Thyroid gland (tissue), 4 donors: ENCODE results near the gene LAMC1. TPM values are rescaled to one million over a fixed set of nuclear protein-coding genes. Genes with fewer than 3 reads are reported as not detected.

Source experiments
- DNase-seq, 2 donors: peaks; one replicate each; pipeline ENCODE4 v3.0.0-alpha.2; 2019
- H3K27ac ChIP-seq, 3 donors: fragments of 200-600 bp; sonication (generic); 1 replicate in 2 of 3; 2 replicates in 1 of 3; pipeline ENCODE4 v1.5.1; 2016 to 2019; ENCODE audit warnings: mild to moderate bottlenecking in 1 of 3, moderate library complexity in 1 of 3
- H3K27me3 ChIP-seq: fragments of 200-600 bp; sonication (generic); one replicate; pipeline ENCODE4 v1.5.1; 2019
- H3K36me3 ChIP-seq, 2 donors: fragments of 200-600 bp; sonication (generic); one replicate each; pipeline ENCODE4 v1.5.1; 2016 to 2019
- H3K4me1 ChIP-seq, 2 donors: fragments of 200-600 bp; sonication (generic); one replicate each; pipeline ENCODE4 v1.5.1; 2017 to 2019
- H3K4me3 ChIP-seq, 3 donors: fragments of 200-600 bp; sonication (generic); replicated peaks in 1 of 3; 1 replicate in 2 of 3; 2 replicates in 1 of 3; pipeline ENCODE4 v1.5.1; 2016; ENCODE audit warnings: mild to moderate bottlenecking in 1 of 3
- H3K9me3 ChIP-seq: fragments of 200-600 bp; sonication (generic); one replicate; pipeline ENCODE4 v1.5.1; 2017
- POLR2A ChIP-seq, 2 donors: fragments of 450-650 bp; IDR thresholded peaks; one replicate each; pipeline ENCODE4 v1.6.1; 2017; ENCODE audit warnings: antibody characterized with exemption in 2 of 2, mild to moderate bottlenecking in 2 of 2, moderate library complexity in 1 of 2
- WGBS, 2 donors: methylation state at CpG; one replicate each; pipeline ENCODE4 v1.1.5; 2017; 5-methylcytosine and 5-hydroxymethylcytosine counted together
- intact Hi-C: fragments of 100-400 bp; cut with DNase I; formaldehyde crosslinking; loops from one replicate; pipeline ENCODE4 v1.15.1; 2023
- small RNA-seq: library from RNA; depleted of rRNA; stranded (forward); fragments of <200 nt; gene quantifications from one replicate; pipeline ENCODE3, GENCODE V24; 2016
- total RNA-seq, 4 donors: library from RNA; depleted of rRNA; stranded (reverse); fragments of >200 nt; gene quantifications; one replicate each; pipeline ENCODE4 v1.2.3, GENCODE V29; 2016
- TF ChIP-seq, protein P1 (sequence below), 6 experiments: fragments of 200-600 bp in 3 of 6; fragments of 450-650 bp in 3 of 6; sonication (generic) in 3 of 6; IDR thresholded peaks; one replicate each; pipeline ENCODE4 v1.5.1; 2016 to 2019; ENCODE audit warnings: antibody characterized with exemption in 6 of 6, mild to moderate bottlenecking in 2 of 6, inconsistent platforms in 1 of 6, moderate library complexity in 1 of 6

Gene LAMC1
- total RNA-seq, 4 donors from 2014 or later = 150 to 213 (median 174) TPM

DNA sequence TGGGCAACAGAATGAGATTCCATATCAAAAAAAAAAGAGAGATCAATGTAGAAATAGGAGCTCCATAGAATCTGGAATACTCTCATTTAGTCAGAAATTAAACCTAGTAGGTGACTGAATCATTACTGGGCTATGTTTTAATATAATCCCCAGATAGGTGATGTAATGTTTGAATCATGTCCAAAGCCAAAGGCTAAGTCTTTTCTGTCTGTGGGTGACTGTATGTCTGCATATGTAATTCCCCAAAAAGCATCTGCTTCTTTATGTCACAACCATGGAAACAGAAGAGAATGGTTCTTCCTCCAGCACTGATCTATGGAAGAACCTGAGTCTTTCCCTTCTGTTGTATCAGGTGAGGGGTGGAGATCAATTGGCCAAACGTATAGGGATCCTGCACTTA lies 168.6 kb downstream of the LAMC1 start:
- TF ChIP-seq, protein P1, sequence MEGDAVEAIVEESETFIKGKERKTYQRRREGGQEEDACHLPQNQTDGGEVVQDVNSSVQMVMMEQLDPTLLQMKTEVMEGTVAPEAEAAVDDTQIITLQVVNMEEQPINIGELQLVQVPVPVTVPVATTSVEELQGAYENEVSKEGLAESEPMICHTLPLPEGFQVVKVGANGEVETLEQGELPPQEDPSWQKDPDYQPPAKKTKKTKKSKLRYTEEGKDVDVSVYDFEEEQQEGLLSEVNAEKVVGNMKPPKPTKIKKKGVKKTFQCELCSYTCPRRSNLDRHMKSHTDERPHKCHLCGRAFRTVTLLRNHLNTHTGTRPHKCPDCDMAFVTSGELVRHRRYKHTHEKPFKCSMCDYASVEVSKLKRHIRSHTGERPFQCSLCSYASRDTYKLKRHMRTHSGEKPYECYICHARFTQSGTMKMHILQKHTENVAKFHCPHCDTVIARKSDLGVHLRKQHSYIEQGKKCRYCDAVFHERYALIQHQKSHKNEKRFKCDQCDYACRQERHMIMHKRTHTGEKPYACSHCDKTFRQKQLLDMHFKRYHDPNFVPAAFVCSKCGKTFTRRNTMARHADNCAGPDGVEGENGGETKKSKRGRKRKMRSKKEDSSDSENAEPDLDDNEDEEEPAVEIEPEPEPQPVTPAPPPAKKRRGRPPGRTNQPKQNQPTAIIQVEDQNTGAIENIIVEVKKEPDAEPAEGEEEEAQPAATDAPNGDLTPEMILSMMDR (IDR thresholded peaks at IDR 0.05) = no peak
- no peak for TF ChIP-seq POLR2A (IDR thresholded peaks at IDR 0.05)
- 90 to 92% methylated on average over 1 of the region's 1 CpG for WGBS, 2 donors
- no peak overlapping the region for H3K27ac ChIP-seq
- intact Hi-C loops = no loop called here
- no peak overlapping the region for H3K4me3 ChIP-seq
- H3K36me3 ChIP-seq = no peaks in the 10 kb centered on the region
- H3K4me1 ChIP-seq = peaks cover 0 to 3% of the 10 kb centered on the region in 2 donors
- no peaks in the 10 kb centered on the region for H3K27me3 ChIP-seq
- no peak for DNase-seq
- no peaks in the 10 kb centered on the region for H3K9me3 ChIP-seq

DNA sequence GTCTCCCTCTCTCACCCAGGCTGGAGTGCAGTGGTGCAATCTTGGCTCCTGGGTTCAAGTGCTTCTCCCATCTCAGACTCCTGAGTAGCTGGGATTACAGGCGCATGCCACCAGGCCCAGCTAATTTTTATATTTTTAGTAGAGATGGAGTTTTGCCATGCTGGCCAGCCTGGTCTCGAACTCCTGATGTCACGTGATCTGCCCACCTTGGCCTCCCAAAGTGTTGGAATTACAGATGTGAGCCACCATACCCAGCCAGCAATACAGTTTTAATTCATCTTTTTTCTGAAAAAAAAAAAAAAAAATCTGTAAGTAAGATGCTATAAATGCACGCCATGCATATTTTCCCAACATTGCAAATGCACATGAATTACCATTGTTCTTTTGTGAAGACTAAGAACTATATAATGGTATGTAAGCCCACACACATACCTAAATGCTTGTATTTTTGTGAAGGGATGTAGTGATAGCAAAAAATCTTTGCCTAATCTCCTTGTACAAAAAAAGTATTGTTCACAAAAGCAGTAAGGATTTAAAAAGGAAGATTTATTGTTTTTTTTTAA lies 170.8 kb downstream of the LAMC1 start:
- H3K4me1 ChIP-seq = no peaks in the 10 kb centered on the region
- H3K9me3 ChIP-seq = no peaks in the 10 kb centered on the region
- DNase-seq = no peak
- no peak overlapping the region for H3K4me3 ChIP-seq
- H3K27ac ChIP-seq = no peak overlapping the region
- TF ChIP-seq, protein P1 (IDR thresholded peaks at IDR 0.05) = no peak
- no peak for TF ChIP-seq POLR2A (IDR thresholded peaks at IDR 0.05)
- 87% methylated on average over 4 of the region's 4 CpGs for WGBS, 2 donors
- no peaks in the 10 kb centered on the region for H3K36me3 ChIP-seq
- intact Hi-C loops = no loop called here
- no peaks in the 10 kb centered on the region for H3K27me3 ChIP-seq

DNA sequence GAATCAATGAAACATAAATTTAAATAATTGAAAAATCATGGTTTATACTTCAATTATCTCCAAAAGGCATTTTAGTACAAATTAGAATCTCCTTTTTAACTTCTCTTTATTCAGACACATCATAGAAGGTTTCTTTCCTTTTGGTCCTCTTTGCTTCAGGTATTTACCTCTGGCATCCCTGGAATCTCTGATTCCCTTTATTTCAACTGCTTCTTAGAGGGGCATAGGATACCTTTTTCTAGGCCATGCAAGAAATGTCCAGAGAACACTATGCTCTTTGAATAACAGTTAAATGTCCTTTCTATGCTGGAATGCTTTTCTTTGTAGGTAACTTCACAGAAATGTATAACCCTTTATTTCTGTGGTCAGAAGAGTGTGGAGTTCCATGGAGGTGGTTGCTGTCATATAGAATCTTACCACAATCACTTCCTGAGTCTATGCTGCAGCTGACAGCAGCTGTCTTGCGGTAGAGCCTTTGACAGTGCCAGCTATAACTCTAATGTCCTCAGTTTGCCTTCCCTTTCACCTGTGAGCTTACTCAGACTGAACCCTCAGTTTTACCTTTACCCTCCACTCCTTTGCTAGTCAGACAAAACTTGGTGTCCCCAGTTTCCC lies 171.4 kb downstream of the LAMC1 start:
- no peak for DNase-seq
- intact Hi-C loops = no loop called here
- Histone ChIP-seq H3K27ac (no peak overlapping the region), H3K36me3 (no peaks in the 10 kb centered on the region), H3K9me3 (no peaks in the 10 kb centered on the region), H3K4me1 (no peaks in the 10 kb centered on the region), H3K4me3 (no peak overlapping the region), H3K27me3 (no peaks in the 10 kb centered on the region)
- no peak for TF ChIP-seq POLR2A (IDR thresholded peaks at IDR 0.05)
- TF ChIP-seq, protein P1 (IDR thresholded peaks at IDR 0.05) = no peak
- WGBS, 2 donors = 93 to 100% methylated on average over 1 of the region's 1 CpG

- no peaks in the 10 kb centered on the region for H3K9me3 ChIP-seq
- WGBS, 2 donors = 58 to 76% methylated on average over 3 of the region's 3 CpGs
- H3K4me3 ChIP-seq = no peak overlapping the region
- no peak overlapping the region for H3K27ac ChIP-seq
- H3K27me3 ChIP-seq = no peaks in the 10 kb centered on the region
- intact Hi-C loops = no loop called here
- no peaks in the 10 kb centered on the region for H3K4me1 ChIP-seq
- DNase-seq = no peak
- H3K36me3 ChIP-seq = no peaks in the 10 kb centered on the region
- TF ChIP-seq, protein P1 (IDR thresholded peaks at IDR 0.05) = no peak
- no peak for TF ChIP-seq POLR2A (IDR thresholded peaks at IDR 0.05)
These were observed 171.9 kb downstream of the LAMC1 start for GRCh38 chr1:183195142-183195574.

Small RNA genes lying within 50 kb of the gene (small RNA-seq; reads per million reads assigned to genes)
- not detected for gene RNU6-41P

Other genes starting within 250 kb of the LAMC1 start
- gene NPL, start 233.6 kb upstream of the LAMC1 start, total RNA-seq = 10 to 100 TPM in 1 of 4 donors, 1 to 10 TPM in 3; 4.2 to 13.2 (median 8.0) TPM
- gene DHX9, start 184.1 kb upstream of the LAMC1 start, total RNA-seq = 100 to 1,000 TPM; 103 to 172 (median 144) TPM
- 1 to 10 TPM in 1 of 4 donors, not detected in 3; 1.3 TPM for gene SHCBP1L, start 70.3 kb upstream of the LAMC1 start, total RNA-seq
- 10 to 100 TPM; 24.3 to 53.4 (median 27.9) TPM for gene LAMC2, start 162.8 kb downstream of the LAMC1 start, total RNA-seq